HFFc6 (cell line): Measurements from ENCODE around the gene TMEM11. TPM values are rescaled to one million over a fixed set of nuclear protein-coding genes. Genes with fewer than 3 reads are reported as not detected.

Experiments used
- DNase-seq: peaks from one replicate; pipeline ENCODE4 v3.0.0-alpha.2; 2018
- H3K27ac Mint-ChIP-seq: 2 replicates; pipeline ENCODE4 v1.8.0; 2020; ENCODE audit warnings: mild to moderate bottlenecking, mixed read lengths
- H3K27me3 Mint-ChIP-seq: 2 replicates; pipeline ENCODE4 v1.8.0; 2021; ENCODE audit warnings: mild to moderate bottlenecking, moderate library complexity, mixed read lengths; ENCODE audit not compliant: insufficient read depth
- H3K36me3 Mint-ChIP-seq: 2 replicates; pipeline ENCODE4 v1.8.0; 2021; ENCODE audit warnings: low read depth, mixed read lengths
- H3K4me1 Mint-ChIP-seq: 2 replicates; pipeline ENCODE4 v1.8.0; 2020; ENCODE audit warnings: low read depth, mixed read lengths
- H3K4me3 Mint-ChIP-seq: 2 replicates; pipeline ENCODE4 v1.8.0; 2020; ENCODE audit warnings: mild to moderate bottlenecking, moderate library complexity, mixed read lengths
- H3K9me3 Mint-ChIP-seq: 2 replicates; pipeline ENCODE4 v1.8.0; 2020; ENCODE audit warnings: mild to moderate bottlenecking, mixed read lengths
- CTCF ChIP-seq: fragments of 200-600 bp; sonication (generic); IDR thresholded peaks from 2 replicates; pipeline ENCODE4 v1.5.0; 2021; ENCODE audit warnings: antibody characterized with exemption, mild to moderate bottlenecking
- total RNA-seq, 6 experiments: library from RNA; stranded (reverse); fragmentation: NEBNext Ultra II Directional; extraction: Animal tissue kit (Norgen Biotek cat#: 25700); gene quantifications; 2 replicates in 1 of 6; 3 replicates in 5 of 6; pipeline ENCODE4 v1.2.3, GENCODE V29; 2021

Gene TMEM11
- total RNA-seq, 6 experiments from 2014 or later, result 32.5 to 37.6 (median 33.9) TPM

DNA sequence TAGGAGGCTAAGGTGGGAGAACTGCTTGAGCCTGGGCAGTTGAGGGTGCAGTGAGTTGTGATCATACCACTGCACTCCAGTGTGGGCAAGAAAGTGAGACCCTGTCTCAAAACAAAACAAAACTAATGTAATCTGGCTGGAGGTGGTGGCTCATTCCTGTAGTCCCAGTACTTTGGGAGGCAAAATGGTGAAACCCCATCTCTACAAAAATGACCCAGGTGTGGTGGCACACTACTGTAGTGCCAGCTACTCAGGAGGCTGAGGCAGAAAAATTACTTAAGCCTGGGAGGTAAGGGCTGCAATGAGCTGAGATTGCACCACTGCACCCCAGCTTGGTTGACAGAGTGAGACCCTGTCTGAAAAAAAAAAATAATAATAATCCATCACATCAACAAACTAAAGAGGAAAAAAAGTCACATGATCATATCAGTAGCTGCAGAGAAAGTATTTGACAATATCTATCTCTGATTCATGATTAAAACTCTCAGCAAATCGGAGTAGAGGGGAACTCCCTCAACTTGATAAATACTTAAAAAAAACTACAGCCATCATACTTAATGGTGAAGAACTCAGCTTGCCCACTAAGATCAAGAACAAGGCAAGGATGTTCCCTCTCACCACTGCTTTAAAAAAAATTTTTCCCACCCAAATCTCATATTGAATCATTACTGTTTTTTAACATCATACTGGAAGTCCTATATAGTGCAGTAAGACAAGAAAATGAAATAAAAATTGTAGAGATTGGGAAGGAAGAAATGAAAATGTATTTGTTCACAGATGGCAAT lies 56.2 kb downstream of the TMEM11 start:
- Mint-ChIP-seq H3K9me3 (no peaks in the 10 kb centered on the region; the same call in 1 of the 2 replicates), H3K36me3 (no peaks in the 10 kb centered on the region; the same call in 1 of the 2 replicates), H3K27me3 (no peaks in the 10 kb centered on the region), H3K27ac (no peak overlapping the region), H3K4me1 (peaks cover 26% of the 10 kb centered on the region), H3K4me3 (no peak overlapping the region)
- no peak for TF ChIP-seq CTCF
- DNase-seq, result no peak

- Mint-ChIP-seq H3K27ac (no peak overlapping the region), H3K36me3 (peaks cover 11% of the 10 kb centered on the region), H3K27me3 (no peaks in the 10 kb centered on the region), H3K9me3 (peaks cover 5% of the 10 kb centered on the region; the same call in 1 of the 2 replicates), H3K4me3 (no peak overlapping the region), H3K4me1 (no peaks in the 10 kb centered on the region)
- DNase-seq, result no peak
- TF ChIP-seq CTCF, result no peak
Observed at GRCh38 chr17:21152731-21153130, 61.2 kb downstream of the TMEM11 start.

DNA sequence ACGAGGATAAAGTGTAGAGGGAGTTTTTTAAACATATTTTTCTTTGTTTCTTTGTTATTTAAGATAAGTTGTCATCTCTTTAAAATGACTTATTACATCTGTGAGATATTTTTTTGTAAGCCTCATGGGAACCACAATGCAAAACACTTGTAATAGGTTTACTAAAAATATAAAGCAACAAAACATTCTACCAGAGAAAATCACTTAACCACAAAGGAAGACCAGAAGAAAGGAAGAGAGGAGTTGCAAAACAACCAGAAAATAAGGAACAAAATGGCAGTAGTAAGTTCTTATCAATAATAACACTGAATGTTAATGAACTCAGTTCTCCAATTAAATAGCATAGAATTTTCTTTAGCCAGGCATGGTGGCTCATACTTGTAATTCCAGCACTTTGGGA lies 64.3 kb downstream of the TMEM11 start:
- TF ChIP-seq CTCF, result no peak
- no peak for DNase-seq
- Mint-ChIP-seq H3K27ac (no peak overlapping the region), H3K9me3 (peaks cover 5% of the 10 kb centered on the region; the same call in 1 of the 2 replicates), H3K4me1 (no peaks in the 10 kb centered on the region), H3K36me3 (peaks cover 18% of the 10 kb centered on the region), H3K27me3 (no peaks in the 10 kb centered on the region), H3K4me3 (no peak overlapping the region)

Other genes with a start within 250 kb of the TMEM11 start
- 100 to 1,000 TPM; 215 to 270 (median 241) TPM for gene USP22, start 171.2 kb downstream of the TMEM11 start, total RNA-seq
- 10 to 100 TPM; 12.3 to 20.8 (median 14.7) TPM for gene DHRS7B, start 87.2 kb downstream of the TMEM11 start, total RNA-seq
- gene NATD1, start 39.2 kb upstream of the TMEM11 start, total RNA-seq, result 1 to 10 TPM; 3.7 to 7.9 (median 4.1) TPM
- gene MAP2K3, start 70.5 kb upstream of the TMEM11 start, total RNA-seq, result 100 to 1,000 TPM; 177 to 221 (median 184) TPM
- not detected for gene KCNJ12, start 162.2 kb upstream of the TMEM11 start, total RNA-seq